Spleen (tissue), 7 donors: Measurements from ENCODE around the gene GPX7.

Experiments
- POLR2AphosphoS5 ChIP-seq, 3 donors: sonication (generic); formaldehyde crosslinking; IDR thresholded peaks; one replicate each; pipeline ENCODE4 v1.5.1; 2017; ENCODE audit warnings: antibody characterized with exemption in 3 of 3
- TF ChIP-seq, protein P1 (sequence below), 11 experiments: fragments of 200-600 bp in 7 of 11; fragments of 450-650 bp in 4 of 11; sonication (generic) in 4 of 11; IDR thresholded peaks in 8 of 11; conservative IDR thresholded peaks in 3 of 11; 1 replicate in 7 of 11; 2 replicates in 4 of 11; pipeline versions ENCODE4 v1.4.0 to v1.8.0; 2016 to 2021; ENCODE audit warnings: antibody characterized with exemption in 11 of 11, inconsistent platforms in 4 of 11, mild to moderate bottlenecking in 1 of 11
- donor health status: DM: no; HTN: no; CAD: no; lungs with moderate emphysema.
- donor health status: DM: no; HTN: no; CAD: no.
- donor health status: DM: no; HTN: no; CAD: no.

DNA sequence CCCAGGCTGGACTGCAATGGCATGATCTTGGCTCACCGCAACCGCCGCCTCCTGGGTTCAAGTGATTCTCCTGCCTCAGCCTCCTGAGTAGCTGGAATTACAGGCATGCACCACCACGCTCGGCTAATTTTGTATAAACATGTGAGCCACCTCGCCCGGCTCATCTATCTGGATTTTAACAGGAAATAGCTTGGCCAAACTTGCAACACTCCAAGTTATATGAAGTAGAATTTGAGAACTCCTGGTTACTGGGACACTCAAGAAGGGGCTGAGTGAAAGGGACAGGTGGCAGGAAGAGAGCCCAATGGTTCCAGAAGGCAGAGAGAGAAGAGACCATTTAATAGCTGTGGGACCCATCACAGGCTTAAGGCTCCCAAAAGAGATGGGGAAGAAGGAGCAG is 2.9 kb upstream of the GPX7 start:
- TF ChIP-seq, protein P1, sequence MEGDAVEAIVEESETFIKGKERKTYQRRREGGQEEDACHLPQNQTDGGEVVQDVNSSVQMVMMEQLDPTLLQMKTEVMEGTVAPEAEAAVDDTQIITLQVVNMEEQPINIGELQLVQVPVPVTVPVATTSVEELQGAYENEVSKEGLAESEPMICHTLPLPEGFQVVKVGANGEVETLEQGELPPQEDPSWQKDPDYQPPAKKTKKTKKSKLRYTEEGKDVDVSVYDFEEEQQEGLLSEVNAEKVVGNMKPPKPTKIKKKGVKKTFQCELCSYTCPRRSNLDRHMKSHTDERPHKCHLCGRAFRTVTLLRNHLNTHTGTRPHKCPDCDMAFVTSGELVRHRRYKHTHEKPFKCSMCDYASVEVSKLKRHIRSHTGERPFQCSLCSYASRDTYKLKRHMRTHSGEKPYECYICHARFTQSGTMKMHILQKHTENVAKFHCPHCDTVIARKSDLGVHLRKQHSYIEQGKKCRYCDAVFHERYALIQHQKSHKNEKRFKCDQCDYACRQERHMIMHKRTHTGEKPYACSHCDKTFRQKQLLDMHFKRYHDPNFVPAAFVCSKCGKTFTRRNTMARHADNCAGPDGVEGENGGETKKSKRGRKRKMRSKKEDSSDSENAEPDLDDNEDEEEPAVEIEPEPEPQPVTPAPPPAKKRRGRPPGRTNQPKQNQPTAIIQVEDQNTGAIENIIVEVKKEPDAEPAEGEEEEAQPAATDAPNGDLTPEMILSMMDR (IDR thresholded peaks at IDR 0.05 in 8 of 11, conservative IDR thresholded peaks at IDR 0.05 in 3 of 11) = no peak
- TF ChIP-seq POLR2AphosphoS5 (IDR thresholded peaks at IDR 0.05) = no peak
